CD4-positive, alpha-beta memory T cell (primary cell): Measurements from ENCODE around the gene MREG. TPM values are rescaled to one million over a fixed set of nuclear protein-coding genes. Genes with fewer than 3 reads are reported as not detected.

Experiments used
- CTCF ChIA-PET: fragments of 350-600 bp; sonication (Branson Sonifier 250); formaldehyde crosslinking; loops from one replicate; lab custom pipeline; 2021; ENCODE audit warnings: inconsistent platforms; ENCODE audit not compliant: partially characterized antibody; lab: Charles Lee
- POLR2A ChIA-PET: fragments of 350-600 bp; sonication (Branson Sonifier 250); formaldehyde crosslinking; loops from one replicate; lab custom pipeline; 2021; ENCODE audit not compliant: partially characterized antibody; lab: Charles Lee
- DNase-seq, 5 donors: peaks; one replicate each; pipeline versions ENCODE4 v3.0.0 to v3.0.0-alpha.2; 2020 to 2022; ENCODE audit warnings: mixed read lengths in 1 of 5
- H3K27ac ChIP-seq: one replicate; pipeline ENCODE4 v1.7.0; 2013; ENCODE audit warnings: low read depth, low read length
- H3K27me3 ChIP-seq: 2 replicates; pipeline ENCODE4 v1.7.0; 2013; ENCODE audit warnings: mild to moderate bottlenecking, low read length, moderate library complexity; ENCODE audit not compliant: insufficient read depth
- H3K36me3 ChIP-seq: 2 replicates; pipeline ENCODE4 v1.7.0; 2013; ENCODE audit warnings: mild to moderate bottlenecking, low read length, moderate library complexity; ENCODE audit not compliant: insufficient read depth
- H3K4me1 ChIP-seq: 2 replicates; pipeline ENCODE4 v1.7.0; 2013; ENCODE audit warnings: mild to moderate bottlenecking, low read length, moderate library complexity; ENCODE audit not compliant: insufficient read depth
- H3K4me3 ChIP-seq, 2 donors: one replicate each; pipeline ENCODE4 v1.7.0; 2013; ENCODE audit warnings: low read length in 2 of 2, mild to moderate bottlenecking in 1 of 2
- H3K9me3 ChIP-seq, 2 donors: one replicate each; pipeline ENCODE4 v1.7.0; 2013; ENCODE audit warnings: low read length in 2 of 2, control low read depth in 1 of 2; ENCODE audit not compliant: control insufficient read depth in 1 of 2
- H3K27ac Mint-ChIP-seq, 7 donors: one replicate each; pipeline ENCODE4 v1.8.0; 2020 to 2021; ENCODE audit warnings: mixed read lengths in 7 of 7, mild to moderate bottlenecking in 6 of 7, inconsistent platforms in 3 of 7, moderate library complexity in 3 of 7
- H3K27me3 Mint-ChIP-seq, 2 donors: one replicate each; pipeline ENCODE4 v1.8.0; 2020 to 2021; ENCODE audit warnings: mixed read lengths in 2 of 2
- H3K36me3 Mint-ChIP-seq, 2 donors: one replicate each; pipeline ENCODE4 v1.8.0; 2020 to 2021; ENCODE audit warnings: mixed read lengths in 2 of 2, inconsistent platforms in 1 of 2, mild to moderate bottlenecking in 1 of 2
- H3K4me1 Mint-ChIP-seq, 4 donors: one replicate each; pipeline ENCODE4 v1.8.0; 2020 to 2021; ENCODE audit warnings: mixed read lengths in 4 of 4, mild to moderate bottlenecking in 1 of 4
- H3K4me3 Mint-ChIP-seq, 8 donors: one replicate each; pipeline ENCODE4 v1.8.0; 2020 to 2021; ENCODE audit warnings: mixed read lengths in 8 of 8, mild to moderate bottlenecking in 7 of 8, moderate library complexity in 6 of 8, inconsistent platforms in 3 of 8
- H3K9me3 Mint-ChIP-seq, 8 donors: one replicate each; pipeline ENCODE4 v1.8.0; 2020 to 2021; ENCODE audit warnings: mixed read lengths in 8 of 8, mild to moderate bottlenecking in 5 of 8, inconsistent platforms in 3 of 8, moderate library complexity in 1 of 8
- intact Hi-C: fragments of 100-400 bp; cut with micrococcal nuclease; formaldehyde crosslinking; loops from one replicate; pipeline ENCODE4 v1.15.1; 2023
- polyA plus RNA-seq, 2 donors: library from polyadenylated mRNA; unstranded; fragments of 300-500 nt; fragmentation: Illumina TruSeq; gene quantifications; one replicate each; pipeline ENCODE4 v1.2.3, GENCODE V29; 2021
- total RNA-seq, 2 experiments: library from RNA; stranded (reverse); gene quantifications; one replicate each; pipeline ENCODE4 v1.2.3, GENCODE V29; 2021

Gene MREG
- total and polyA plus RNA-seq, 4 experiments from 2014 or later: 0.11 to 7.4 (median 4.7) TPM

- Mint-ChIP-seq H3K27ac (peak overlapping the region in 5 of 7 donors; percentile 31 to 77 (median 66)), H3K27me3 (no peaks in the 10 kb centered on the region), H3K4me1 (peaks cover 30 to 49% (median 38%) of the 10 kb centered on the region in 4 donors), H3K9me3 (no peaks in the 10 kb centered on the region), H3K4me3 (peak overlapping the region in 7 of 8 donors; percentile 41 to 68 (median 63)), H3K36me3 (peaks cover 0 to 4% of the 10 kb centered on the region in 2 donors)
- intact Hi-C loops: no loop called here
- no peaks in the 10 kb centered on the region for H3K36me3 ChIP-seq
- no peaks in the 10 kb centered on the region for H3K9me3 ChIP-seq
- ChIA-PET CTCF (interaction anchor here (0.9 to 2.6 kb wide), 4 partner anchors 10 to 58 kb away, joined by 3 to 13 read pairs (median 10); no protein-coding TSS in a partner anchor), POLR2A (interaction anchor here (3.3 kb wide), 1 partner anchor 10 kb away, joined by 13 read pairs; no protein-coding TSS in a partner anchor)
- no peak overlapping the region for H3K27ac ChIP-seq
- DNase-seq: peak in 1 of 5 donors; percentile 46
- H3K27me3 ChIP-seq: no peaks in the 10 kb centered on the region
- H3K4me3 ChIP-seq: no peak overlapping the region
- H3K4me1 ChIP-seq: peaks cover 39% of the 10 kb centered on the region
These were observed 7.1 kb downstream of the MREG start for GRCh38 chr2:216006164-216006663.

GRCh38 chr2:216004697-216005283 is 8.6 kb downstream of the MREG start:
- Mint-ChIP-seq H3K4me3 (peak overlapping the region in 1 of 8 donors; percentile 40), H3K27ac (peak overlapping the region in 6 of 7 donors; percentile 2 to 48 (median 18)), H3K4me1 (peaks cover 27 to 49% (median 37%) of the 10 kb centered on the region in 4 donors), H3K9me3 (no peaks in the 10 kb centered on the region), H3K36me3 (peaks cover 0 to 4% of the 10 kb centered on the region in 2 donors), H3K27me3 (no peaks in the 10 kb centered on the region)
- H3K27ac ChIP-seq: no peak overlapping the region
- DNase-seq: no peak
- H3K27me3 ChIP-seq: no peaks in the 10 kb centered on the region
- no peak overlapping the region for H3K4me3 ChIP-seq
- intact Hi-C loops: no loop called here
- CTCF ChIA-PET: interaction anchor here (0.6 to 2.6 kb wide), 5 partner anchors 9 to 679 kb away, joined by 3 to 12 read pairs (median 5); partner anchors contain the start of gene MREG
- H3K9me3 ChIP-seq: no peaks in the 10 kb centered on the region
- POLR2A ChIA-PET: no interaction called here
- no peaks in the 10 kb centered on the region for H3K36me3 ChIP-seq
- H3K4me1 ChIP-seq: peaks cover 39% of the 10 kb centered on the region

DNA sequence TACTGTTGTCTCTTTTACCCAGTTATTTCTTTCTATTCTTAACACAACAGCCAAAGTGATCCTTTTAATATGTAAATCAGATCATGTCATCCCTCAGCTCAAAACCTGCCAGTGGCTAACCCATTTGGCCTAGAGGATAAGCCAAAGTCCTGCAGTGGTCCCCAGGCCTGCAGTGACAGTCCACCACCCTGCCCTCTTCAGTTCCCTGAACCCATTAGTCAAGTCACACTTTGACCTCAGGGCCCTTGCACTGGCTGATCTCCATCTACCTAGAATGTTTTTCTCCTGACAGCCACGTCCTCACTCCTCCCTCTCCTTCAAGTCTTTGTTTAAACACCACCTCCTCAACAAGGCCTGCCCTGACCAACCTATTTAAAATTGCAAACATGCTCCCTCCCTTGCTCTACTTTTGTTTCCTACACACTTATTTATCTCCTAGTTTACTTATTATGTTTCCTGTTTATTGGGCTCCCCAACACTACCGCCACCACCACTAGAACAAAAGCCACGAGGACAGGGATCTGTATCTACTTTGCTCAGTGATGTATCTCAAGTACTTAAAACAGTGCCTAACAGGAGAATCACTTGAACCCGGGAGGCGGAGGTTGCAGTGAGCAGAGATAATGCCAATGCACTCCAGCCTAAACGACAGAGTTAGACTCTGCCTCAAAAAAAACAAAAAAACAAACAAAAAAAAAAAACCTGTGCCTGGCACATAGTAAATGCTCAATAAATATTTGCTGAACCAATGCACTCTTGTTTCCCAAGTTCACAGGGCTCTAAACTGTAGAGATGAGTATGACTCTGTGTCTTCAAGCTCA is 9.3 kb downstream of the MREG start:
- Histone ChIP-seq H3K4me1 (peaks cover 39% of the 10 kb centered on the region), H3K36me3 (no peaks in the 10 kb centered on the region), H3K4me3 (no peak overlapping the region), H3K27ac (no peak overlapping the region), H3K9me3 (no peaks in the 10 kb centered on the region), H3K27me3 (no peaks in the 10 kb centered on the region)
- no peaks in the 10 kb centered on the region for H3K9me3 Mint-ChIP-seq
- ChIA-PET CTCF (interaction anchor here (2.6 kb wide), 1 partner anchor 19 kb away, joined by 12 read pairs; no protein-coding TSS in a partner anchor), POLR2A (no interaction called here)
- no peaks in the 10 kb centered on the region for H3K27me3 Mint-ChIP-seq
- intact Hi-C loops: no loop called here
- H3K36me3 Mint-ChIP-seq: peaks cover 0 to 4% of the 10 kb centered on the region in 2 donors
- H3K27ac Mint-ChIP-seq: peak overlapping the region in 5 of 7 donors; percentile 6 to 85 (median 66)
- H3K4me1 Mint-ChIP-seq: peaks cover 27 to 49% (median 37%) of the 10 kb centered on the region in 4 donors
- no peak for DNase-seq
- H3K4me3 Mint-ChIP-seq: no peak overlapping the region

DNA sequence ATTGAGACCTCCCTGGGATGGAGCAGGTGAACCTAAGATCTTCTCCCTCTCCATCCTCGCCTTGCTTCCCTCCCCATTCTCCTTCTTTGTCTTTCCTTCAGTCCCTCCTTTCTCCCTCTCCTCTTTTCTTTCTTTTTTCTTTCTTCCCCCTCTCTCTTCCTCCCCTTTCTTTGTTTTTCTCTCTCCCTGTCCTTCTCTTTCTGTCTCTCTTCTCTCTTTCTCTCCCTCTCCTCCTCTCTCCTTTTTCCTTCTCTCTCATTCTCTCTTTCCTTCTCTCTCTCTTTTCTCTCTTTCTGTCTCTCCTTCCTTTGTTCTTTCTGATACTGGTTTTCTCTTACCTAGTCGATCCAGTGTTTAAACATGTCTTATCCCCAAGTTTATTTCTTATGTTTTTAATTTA is 10.7 kb downstream of the MREG start:
- H3K4me3 ChIP-seq: no peak overlapping the region
- peaks cover 28 to 46% (median 38%) of the 10 kb centered on the region in 4 donors for H3K4me1 Mint-ChIP-seq

GRCh38 chr2:216002101-216002678 is 11.2 kb downstream of the MREG start:
- peaks cover 32 to 51% (median 42%) of the 10 kb centered on the region in 4 donors for H3K4me1 Mint-ChIP-seq
- peak overlapping the region in 2 of 8 donors; percentile 6 to 7 for H3K4me3 Mint-ChIP-seq
- H3K36me3 ChIP-seq: no peaks in the 10 kb centered on the region
- H3K9me3 ChIP-seq: no peaks in the 10 kb centered on the region
- no peak for DNase-seq
- intact Hi-C loops: no loop called here
- H3K27ac Mint-ChIP-seq: peak overlapping the region in 5 of 7 donors; percentile 48 to 81 (median 68)
- H3K4me3 ChIP-seq: no peak overlapping the region
- peaks cover under 1 to 9% of the 10 kb centered on the region in 2 donors for H3K36me3 Mint-ChIP-seq
- no peaks in the 10 kb centered on the region for H3K27me3 ChIP-seq
- H3K27ac ChIP-seq: no peak overlapping the region
- peaks cover 46% of the 10 kb centered on the region for H3K4me1 ChIP-seq
- no peaks in the 10 kb centered on the region for H3K27me3 Mint-ChIP-seq
- no peaks in the 10 kb centered on the region for H3K9me3 Mint-ChIP-seq
- POLR2A ChIA-PET: interaction anchor here (0.7 kb wide), 1 partner anchor 14 kb away, joined by 3 read pairs; no protein-coding TSS in a partner anchor
- CTCF ChIA-PET: interaction anchor here (1.0 to 2.2 kb wide), 3 partner anchors 10 to 20 kb away, joined by 3 to 4 read pairs (median 4); partner anchors contain the start of gene MREG

More for the DNA sequence above, 10.7 kb downstream of the MREG start:
- intact Hi-C loops: no loop called here
- H3K4me1 ChIP-seq: peaks cover 42% of the 10 kb centered on the region
- no peaks in the 10 kb centered on the region for H3K27me3 ChIP-seq
- no peak for DNase-seq
- CTCF ChIA-PET: interaction anchor here (1.0 to 2.2 kb wide), 3 partner anchors 9 to 19 kb away, joined by 3 to 4 read pairs (median 4); partner anchors contain the start of gene MREG
- no peak overlapping the region for H3K27ac ChIP-seq
- H3K36me3 ChIP-seq: no peaks in the 10 kb centered on the region
- H3K27ac Mint-ChIP-seq: peak overlapping the region in 5 of 7 donors; percentile 48 to 81 (median 68)
- H3K4me3 Mint-ChIP-seq: peak overlapping the region in 3 of 8 donors; percentile 7 to 42 (median 21)
- H3K36me3 Mint-ChIP-seq: peaks cover 0 to 4% of the 10 kb centered on the region in 2 donors
- POLR2A ChIA-PET: interaction anchor here (0.7 kb wide), 1 partner anchor 14 kb away, joined by 3 read pairs; no protein-coding TSS in a partner anchor
- no peaks in the 10 kb centered on the region for H3K9me3 Mint-ChIP-seq
- no peaks in the 10 kb centered on the region for H3K27me3 Mint-ChIP-seq
- no peaks in the 10 kb centered on the region for H3K9me3 ChIP-seq

GRCh38 chr2:216001216-216002100 is 11.9 kb downstream of the MREG start:
- peak overlapping the region in 1 of 7 donors; percentile 17 for H3K27ac Mint-ChIP-seq
- peaks cover 25 to 45% (median 36%) of the 10 kb centered on the region in 4 donors for H3K4me1 Mint-ChIP-seq
- no peaks in the 10 kb centered on the region for H3K9me3 Mint-ChIP-seq
- H3K4me3 ChIP-seq: no peak overlapping the region
- ChIA-PET POLR2A (no interaction called here), CTCF (interaction anchor here (1.0 to 2.2 kb wide), 3 partner anchors 12 to 33 kb away, joined by 3 to 4 read pairs (median 4); partner anchors contain the start of gene MREG)
- peaks cover 39% of the 10 kb centered on the region for H3K4me1 ChIP-seq
- H3K36me3 Mint-ChIP-seq: peaks cover 1 to 10% of the 10 kb centered on the region in 2 donors
- H3K36me3 ChIP-seq: no peaks in the 10 kb centered on the region
- DNase-seq: no peak
- no peak overlapping the region for H3K27ac ChIP-seq
- H3K27me3 ChIP-seq: no peaks in the 10 kb centered on the region
- intact Hi-C loops: no loop called here
- no peak overlapping the region for H3K4me3 Mint-ChIP-seq
- no peaks in the 10 kb centered on the region for H3K27me3 Mint-ChIP-seq
- no peaks in the 10 kb centered on the region for H3K9me3 ChIP-seq
